GM18907 (cell line): ENCODE data around the gene FOXP4.

Experiments
- ATAC-seq: cut with Tn5 transposase; IDR thresholded peaks from one replicate; pipeline ENCODE4 v1.9.1; 2021; ENCODE audit warnings: mild to moderate bottlenecking, moderate library complexity; ENCODE audit not compliant: unreplicated experiment

The FOXP4 gene

GRCh38 chr6:41622206-41622988 lies 76.2 kb downstream of the FOXP4 start:
- ATAC-seq: no peak

DNA sequence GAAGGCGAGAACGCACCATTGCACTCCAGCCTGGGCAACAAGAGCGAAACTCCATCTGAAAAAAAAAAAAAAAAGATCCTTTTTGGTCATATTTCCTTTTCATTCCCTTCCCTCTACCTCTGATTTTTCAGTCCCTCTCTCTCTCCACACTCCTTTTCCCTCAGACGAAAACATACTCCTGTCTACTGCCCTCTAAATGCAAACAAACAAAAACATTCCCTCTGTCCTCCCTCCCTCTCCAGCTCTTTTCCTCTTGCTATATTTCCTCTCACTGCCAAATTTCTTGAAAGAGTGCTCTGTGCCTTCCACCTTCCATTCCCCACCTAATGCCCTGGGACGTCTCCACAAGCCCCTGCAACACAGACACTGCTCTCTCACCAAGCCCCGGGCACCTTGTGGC lies 77.1 kb downstream of the FOXP4 start:
- no peak for ATAC-seq

DNA sequence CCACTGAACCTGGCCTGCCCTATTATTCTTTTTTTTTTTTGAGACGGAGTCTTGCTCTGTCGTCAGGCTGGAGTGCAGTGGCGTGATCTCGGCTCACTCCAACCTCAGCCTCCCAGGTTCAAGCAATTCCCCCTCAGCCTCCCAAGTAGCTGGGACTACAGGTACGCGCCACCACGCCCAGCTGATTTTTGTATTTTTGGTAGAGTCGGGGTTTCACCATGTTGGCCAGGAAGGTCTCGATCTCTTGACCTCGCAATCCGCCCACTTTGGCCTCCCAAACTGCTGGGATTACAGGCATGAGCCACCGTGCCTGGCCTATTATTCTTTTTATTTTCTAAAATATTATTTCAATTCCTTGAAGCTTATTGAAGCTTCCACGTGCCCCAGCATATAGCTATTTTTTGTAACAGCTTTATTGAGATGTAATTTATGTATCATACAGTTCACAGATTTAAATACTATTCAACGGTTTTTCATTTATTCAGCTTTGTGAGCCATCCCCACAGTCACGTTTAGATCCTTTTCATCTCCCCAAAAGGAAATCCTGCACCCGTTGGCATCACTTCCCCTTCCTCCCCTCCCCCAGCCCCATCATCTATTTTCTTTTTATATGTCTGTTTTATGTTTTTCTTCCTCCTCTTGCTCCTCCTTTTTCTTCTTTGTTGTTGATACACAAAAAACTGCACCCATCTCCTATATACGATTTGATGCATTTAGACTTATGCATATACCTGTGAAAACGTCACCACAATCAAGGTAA lies 78.6 kb downstream of the FOXP4 start:
- ATAC-seq: no peak

DNA sequence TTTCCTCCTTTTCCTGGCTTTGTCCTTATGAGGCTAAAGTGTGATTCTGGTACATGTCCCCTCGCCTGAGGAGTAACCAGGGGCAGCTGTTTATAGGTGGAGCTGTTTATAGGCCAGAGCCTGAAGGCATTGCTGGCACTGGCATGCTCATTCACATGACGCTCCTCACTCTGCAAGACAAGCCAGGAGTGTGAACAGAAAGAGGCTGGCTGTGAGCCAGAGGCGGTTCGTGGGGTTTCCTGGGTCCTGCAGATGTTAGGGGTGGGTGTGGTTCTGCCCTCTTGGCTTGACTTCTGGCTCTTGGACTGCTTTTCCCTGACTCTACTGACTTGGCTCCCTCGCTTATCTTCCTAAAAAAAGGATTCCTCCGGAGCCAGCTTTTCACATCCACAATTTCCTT lies 79.3 kb downstream of the FOXP4 start:
- no peak for ATAC-seq

DNA sequence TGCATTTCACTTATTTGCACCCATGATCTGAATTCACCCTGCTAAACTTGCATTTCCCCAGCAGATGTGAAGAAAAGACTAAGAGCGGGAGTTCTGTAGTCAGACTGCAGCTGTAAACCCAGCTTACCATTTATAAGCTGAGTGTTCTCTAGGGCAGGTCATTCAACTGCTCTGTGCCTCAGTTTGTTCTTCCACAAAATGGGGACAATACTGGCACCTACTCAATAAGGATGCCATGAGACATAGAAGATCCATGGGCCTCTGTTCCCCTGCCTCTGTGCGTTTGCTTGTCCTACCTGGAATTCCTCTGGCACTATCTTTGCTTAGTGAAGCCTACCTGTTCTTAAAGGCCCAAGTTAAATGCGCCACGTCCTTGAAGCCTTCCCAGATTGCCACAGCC lies 79.8 kb downstream of the FOXP4 start:
- ATAC-seq: no peak

DNA sequence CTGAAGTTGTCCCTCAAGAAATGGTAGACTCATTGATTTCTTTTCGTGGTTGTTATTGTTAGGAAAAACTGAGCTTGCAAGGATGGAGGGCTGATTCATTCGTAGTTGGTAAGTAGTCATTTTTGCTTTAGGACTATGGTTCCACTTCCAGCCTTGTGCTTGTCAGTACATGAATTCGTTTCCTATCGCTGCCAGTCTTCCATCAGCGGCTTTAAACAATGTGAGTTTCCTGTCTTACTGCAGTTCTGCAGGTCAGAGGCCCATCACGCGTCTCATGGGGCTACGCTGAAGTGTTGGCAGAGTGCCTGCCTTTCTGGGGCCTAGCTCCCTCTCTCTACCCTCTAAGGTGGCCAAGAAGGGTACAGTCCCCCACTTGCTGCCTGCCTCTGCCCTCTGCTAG lies 80.7 kb downstream of the FOXP4 start:
- no peak for ATAC-seq

DNA sequence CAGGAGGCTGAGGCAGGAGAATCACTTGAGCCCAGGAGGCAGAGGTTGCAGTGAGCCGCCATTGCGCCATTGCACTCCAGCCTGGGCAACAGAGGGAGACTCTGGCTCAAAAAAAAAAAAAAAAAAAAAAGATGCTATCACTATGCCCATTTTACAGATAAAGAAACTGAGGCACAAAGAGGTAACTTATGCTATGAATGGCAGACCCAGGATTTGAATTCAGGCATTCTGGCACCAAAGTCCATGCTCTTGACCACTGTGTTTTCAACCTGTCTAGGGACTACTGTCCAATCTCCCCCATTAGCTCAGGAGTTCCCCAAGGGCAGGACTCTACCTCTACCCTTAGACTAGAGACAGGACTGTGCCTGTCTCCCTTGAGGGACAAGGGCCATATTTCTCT lies 82.9 kb downstream of the FOXP4 start:
- no peak for ATAC-seq

GRCh38 chr6:41630069-41630468 lies 83.9 kb downstream of the FOXP4 start:
- ATAC-seq: no peak

DNA sequence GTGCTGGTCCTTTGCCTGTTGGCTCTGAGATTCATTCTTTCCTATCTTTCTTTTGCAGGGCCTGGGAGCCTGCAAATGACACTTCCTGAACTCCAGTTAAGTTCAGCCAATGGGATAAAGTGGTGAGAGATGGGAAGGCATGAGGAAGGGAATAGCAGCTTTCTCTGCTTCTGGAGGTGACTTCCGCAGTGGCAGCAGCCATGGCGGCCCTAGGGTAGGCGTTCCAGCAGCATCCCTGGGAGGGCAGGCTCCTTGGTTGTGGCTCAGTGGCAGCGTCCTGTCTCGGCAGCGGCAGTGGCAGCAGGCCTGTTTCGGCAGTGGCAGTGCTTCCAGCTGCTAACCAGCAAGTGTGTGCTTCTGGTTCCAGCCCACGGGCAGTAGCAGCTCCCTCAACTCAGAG lies 84.8 kb downstream of the FOXP4 start:
- no peak for ATAC-seq

GRCh38 chr6:41633056-41633634 lies 87.0 kb downstream of the FOXP4 start:
- no peak for ATAC-seq

- no peak for ATAC-seq
Measured at GRCh38 chr6:41634657-41635056, 88.5 kb downstream of the FOXP4 start.

DNA sequence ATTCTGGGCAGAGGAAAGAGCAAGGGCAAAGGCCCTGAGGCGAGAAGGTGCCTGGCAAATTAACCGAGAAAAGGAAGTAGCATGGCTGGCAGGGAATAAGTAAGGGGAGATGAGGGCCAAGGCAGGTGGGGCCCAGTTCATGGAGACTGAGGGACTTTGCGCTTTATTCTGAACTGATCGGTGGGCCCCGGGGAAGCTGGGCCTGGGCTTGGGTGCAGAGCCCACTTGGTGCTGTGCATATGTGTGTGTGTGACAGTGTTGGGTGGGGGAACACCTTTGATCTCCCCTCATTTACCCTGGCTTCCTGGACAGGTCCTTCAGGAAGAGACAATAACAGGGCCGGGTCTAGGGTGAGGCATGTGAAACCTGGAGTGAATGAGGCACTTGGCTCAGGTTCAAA lies 89.2 kb downstream of the FOXP4 start:
- no peak for ATAC-seq

DNA sequence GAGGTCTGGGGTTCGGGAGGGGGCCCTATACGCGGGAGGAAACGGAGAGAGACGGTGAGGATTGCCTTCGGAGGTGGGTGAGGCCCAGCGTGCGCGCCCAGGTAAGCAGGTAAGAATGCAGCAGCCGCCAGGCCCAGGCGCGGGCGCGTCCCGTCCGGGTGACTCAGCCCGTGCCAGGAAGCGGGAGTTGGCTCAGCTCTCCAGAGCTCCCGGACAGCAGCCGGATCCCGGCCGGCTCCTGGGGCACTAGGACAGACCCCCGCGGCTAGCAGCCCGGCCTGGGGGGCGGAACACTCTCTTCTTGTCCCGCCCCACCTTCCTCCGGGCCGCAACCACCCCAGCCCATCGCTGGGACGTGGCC lies 90.6 kb downstream of the FOXP4 start:
- ATAC-seq: no peak

DNA sequence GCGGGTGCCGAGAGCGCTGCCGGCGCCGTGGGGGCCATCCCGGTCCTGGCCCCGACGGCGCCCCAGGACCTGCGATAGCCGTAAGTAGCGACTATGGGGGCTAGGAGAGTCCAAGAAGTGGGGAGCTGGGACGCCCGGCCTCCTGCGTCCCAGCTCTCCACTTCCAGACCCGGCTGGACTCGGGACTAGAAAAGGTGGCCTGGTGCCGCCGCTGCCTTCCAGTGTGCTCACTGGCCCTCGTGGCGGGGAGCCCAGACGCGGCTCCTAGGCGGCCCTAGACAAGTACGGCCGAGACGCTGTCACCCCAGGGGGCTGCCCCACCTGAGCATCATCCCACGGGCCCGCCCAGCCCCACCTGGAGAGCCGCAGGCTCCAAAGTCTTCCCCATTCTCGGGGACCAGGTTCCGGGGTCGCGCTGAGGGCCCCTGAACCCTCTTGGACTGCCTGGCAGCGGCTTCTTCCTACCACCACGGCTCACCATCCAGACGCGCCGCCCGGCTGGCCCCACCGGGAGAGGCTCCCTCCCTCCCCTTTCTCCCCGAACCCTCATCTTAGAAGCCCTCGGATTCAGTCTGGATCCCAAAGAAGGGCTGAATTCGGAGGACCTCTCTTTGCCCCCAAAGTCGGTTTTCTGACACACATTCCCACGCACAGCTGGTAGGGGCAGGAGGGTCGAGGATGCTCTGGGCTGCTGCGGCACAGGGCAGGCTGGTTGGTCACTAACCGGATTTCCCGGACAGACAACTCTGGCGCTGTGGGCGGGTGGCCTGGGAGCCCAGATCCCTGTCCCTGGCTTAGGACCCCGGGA lies 91.2 kb downstream of the FOXP4 start:
- ATAC-seq: no peak

GRCh38 chr6:41638002-41638934 lies 92.1 kb downstream of the FOXP4 start, which contains the start of gene MDFI:
Gene MDFI (plus strand): TSS chr6:41638468. CDS start chr6:41638750, 282 bp downstream.
- ATAC-seq: no peak

DNA sequence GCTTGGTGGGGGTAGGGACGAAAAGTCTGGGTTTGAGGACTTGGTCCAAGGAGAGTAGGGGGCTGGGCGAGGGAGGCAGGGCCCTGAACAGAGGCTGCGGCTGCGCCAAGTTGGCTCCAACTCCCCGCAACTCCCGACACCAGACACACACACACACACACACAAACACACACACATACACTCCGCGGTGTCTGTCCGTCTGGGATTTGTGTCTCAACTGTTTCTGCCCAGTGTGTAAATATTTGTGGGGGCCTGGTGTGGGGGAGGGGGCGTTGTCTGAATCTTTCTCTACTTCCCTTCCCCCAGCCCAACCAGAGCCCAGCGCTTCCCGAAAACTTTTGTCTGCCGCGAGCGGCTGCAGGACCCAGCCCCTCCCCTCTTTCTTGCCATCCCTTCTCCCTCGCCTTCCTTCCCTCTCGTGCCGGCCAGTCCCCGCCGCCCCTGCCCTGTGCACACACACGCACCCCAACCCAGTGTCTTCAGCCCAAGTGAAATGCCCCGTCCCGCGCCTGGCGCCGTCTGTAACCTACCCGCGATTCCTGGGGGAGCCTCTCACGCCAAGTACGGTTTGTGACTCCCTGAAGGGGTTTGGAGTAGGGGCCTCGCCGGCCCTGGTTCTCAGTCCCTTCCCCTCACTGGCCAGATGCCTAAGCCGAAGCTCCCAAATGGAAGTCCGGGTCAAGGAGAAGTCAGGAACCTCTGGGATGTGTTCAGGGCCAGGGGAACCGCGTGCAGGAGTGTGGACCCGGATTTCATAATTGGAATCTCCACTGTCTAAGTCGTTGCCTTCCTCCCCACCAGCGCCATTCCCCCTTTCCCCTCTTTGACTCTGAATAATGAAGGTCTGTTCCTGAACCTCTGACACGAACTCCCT lies 93.0 kb downstream of the FOXP4 start:
- ATAC-seq: no peak

DNA sequence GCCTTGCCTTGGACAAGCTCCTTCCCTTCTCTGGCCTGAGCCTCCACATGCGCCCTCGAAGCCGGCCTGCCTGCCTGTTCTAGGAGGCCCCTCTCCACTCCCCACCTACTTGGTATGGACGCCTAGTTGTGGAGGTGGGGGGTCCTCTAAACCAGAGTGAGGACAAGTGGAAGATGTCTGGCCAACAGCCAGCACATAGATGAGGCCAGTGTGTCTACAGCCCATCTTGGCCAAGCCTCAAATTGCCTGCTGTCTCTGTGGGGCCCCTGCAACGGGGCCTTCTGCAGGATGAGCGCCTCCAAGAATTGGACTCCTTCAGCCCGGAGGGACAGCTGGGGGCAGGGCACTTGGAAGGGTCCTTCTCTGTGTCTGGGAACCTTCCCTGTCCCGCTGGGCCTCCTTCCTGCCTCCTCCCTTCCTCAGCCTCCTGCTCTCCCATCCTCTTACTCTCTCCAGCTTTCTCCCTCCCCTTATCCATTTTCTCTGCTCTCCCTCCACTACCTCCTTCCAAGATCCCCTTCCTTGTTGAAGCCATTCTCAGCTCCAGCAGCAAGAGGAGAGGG lies 93.7 kb downstream of the FOXP4 start:
- no peak for ATAC-seq

DNA sequence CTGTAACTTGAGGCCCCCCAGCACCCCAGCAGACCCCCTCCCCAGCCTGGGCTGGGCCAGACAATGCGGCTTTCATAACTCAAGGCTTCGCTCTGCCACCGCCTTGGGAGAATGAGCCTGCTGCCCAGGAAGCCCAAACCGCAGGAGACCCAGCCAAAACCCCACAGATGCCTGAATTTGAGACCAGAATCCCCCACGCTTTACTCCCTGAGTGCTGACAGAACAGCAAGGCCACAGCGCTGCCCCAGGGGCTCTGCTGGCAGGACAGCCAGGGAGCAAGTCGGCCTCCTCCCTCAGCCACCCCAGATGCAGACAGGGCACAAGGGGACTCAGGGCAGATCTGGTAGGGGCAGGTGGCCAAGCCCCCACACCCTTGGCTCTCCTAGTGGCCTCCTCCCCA lies 94.2 kb downstream of the FOXP4 start:
- no peak for ATAC-seq
